ENCODE measurements around the gene AGK.

- TF ChIP-seq CTCF (IDR thresholded peaks at IDR 0.05), result no peak
- TF ChIP-seq EP300 (IDR thresholded peaks at IDR 0.05), result no peak
These were observed 146.1 kb downstream of the AGK start for GRCh38 chr7:141697211-141697871.
